Omental fat pad (tissue), 4 donors: ENCODE measurements around the gene AMDHD1. TPM values are rescaled to one million over a fixed set of nuclear protein-coding genes. Genes with fewer than 3 reads are reported as not detected.

Experiments
- ATAC-seq: fragments of 150-250 bp; one replicate; pipeline ENCODE4 v1.9.1; 2016; ENCODE audit warnings: mild to moderate bottlenecking, moderate library complexity; ENCODE audit not compliant: low FRiP score
- DNase-seq: peaks from one replicate; pipeline ENCODE4 v3.0.0-alpha.2; 2019; ENCODE audit warnings: low spot score
- CTCF ChIP-seq, 3 donors: fragments of 450-650 bp; IDR thresholded peaks; one replicate each; pipeline ENCODE4 v1.5.1; 2016 to 2017; ENCODE audit warnings: antibody characterized with exemption in 3 of 3, mild to moderate bottlenecking in 3 of 3, moderate library complexity in 2 of 3
- total RNA-seq, 4 donors: library from RNA; depleted of rRNA; stranded (reverse); fragments of >200 nt; gene quantifications; one replicate each; pipeline ENCODE4 v1.1.0, GENCODE V29; 2016

The AMDHD1 gene
- total RNA-seq, 4 donors from 2014 or later = 0.69 to 3.2 (median 1.4) TPM

- DNase-seq = no peak
- no peak for ATAC-seq
- TF ChIP-seq CTCF (IDR thresholded peaks at IDR 0.05) = no peak
Observed at GRCh38 chr12:95951515-95951914, 8.4 kb downstream of the AMDHD1 start.

- DNase-seq (no peak), ATAC-seq (no peak)
- no peak for TF ChIP-seq CTCF (IDR thresholded peaks at IDR 0.05)
Observed at GRCh38 chr12:95953000-95953399, 9.9 kb downstream of the AMDHD1 start.

GRCh38 chr12:95955549-95956159 is 12.5 kb downstream of the AMDHD1 start:
- no peak for TF ChIP-seq CTCF (IDR thresholded peaks at IDR 0.05)
- DNase-seq (no peak), ATAC-seq (no peak)

- ATAC-seq = no peak
- DNase-seq = no peak
- TF ChIP-seq CTCF (IDR thresholded peaks at IDR 0.05) = no peak
Observed at GRCh38 chr12:95956557-95957145, 13.5 kb downstream of the AMDHD1 start.

GRCh38 chr12:95959107-95959506 is 16.0 kb downstream of the AMDHD1 start:
- DNase-seq (no peak), ATAC-seq (no peak)
- no peak for TF ChIP-seq CTCF (IDR thresholded peaks at IDR 0.05)

GRCh38 chr12:95960241-95960640 is 17.1 kb downstream of the AMDHD1 start:
- no peak for ATAC-seq
- TF ChIP-seq CTCF (IDR thresholded peaks at IDR 0.05) = no peak

GRCh38 chr12:95962222-95962621 is 19.1 kb downstream of the AMDHD1 start:
- no peak for DNase-seq
- no peak for TF ChIP-seq CTCF (IDR thresholded peaks at IDR 0.05)
- ATAC-seq = no peak

More at GRCh38 chr12:95960241-95960640, 17.1 kb downstream of the AMDHD1 start:
- DNase-seq = no peak
